HG02678 (cell line): ENCODE data around the gene SLC25A43.

ENCODE experiments used
- ATAC-seq: cut with Tn5 transposase; IDR thresholded peaks from one replicate; pipeline ENCODE4 v1.9.1; 2021; ENCODE audit warnings: mild to moderate bottlenecking, moderate library complexity; ENCODE audit not compliant: unreplicated experiment

Gene SLC25A43

GRCh38 chrX:119495734-119496726 lies 96.9 kb downstream of the SLC25A43 start:
- no peak for ATAC-seq

GRCh38 chrX:119497185-119497584 lies 98.0 kb downstream of the SLC25A43 start:
- ATAC-seq = no peak

- ATAC-seq = no peak
These were observed 101.1 kb downstream of the SLC25A43 start for GRCh38 chrX:119500061-119500800.

GRCh38 chrX:119501511-119502148 lies 102.5 kb downstream of the SLC25A43 start:
- ATAC-seq = no peak

- ATAC-seq = no peak
These were observed 103.8 kb downstream of the SLC25A43 start for GRCh38 chrX:119502727-119503483.

- ATAC-seq = no peak
These were observed 104.3 kb downstream of the SLC25A43 start for GRCh38 chrX:119503484-119503861.
